GM18502 (cell line): ENCODE measurements around the gene RAD9B.

Source experiments
- ATAC-seq: cut with Tn5 transposase; IDR thresholded peaks from one replicate; pipeline ENCODE4 v1.9.1; 2021; ENCODE audit warnings: mild to moderate bottlenecking; ENCODE audit not compliant: unreplicated experiment, poor library complexity

Gene RAD9B

DNA sequence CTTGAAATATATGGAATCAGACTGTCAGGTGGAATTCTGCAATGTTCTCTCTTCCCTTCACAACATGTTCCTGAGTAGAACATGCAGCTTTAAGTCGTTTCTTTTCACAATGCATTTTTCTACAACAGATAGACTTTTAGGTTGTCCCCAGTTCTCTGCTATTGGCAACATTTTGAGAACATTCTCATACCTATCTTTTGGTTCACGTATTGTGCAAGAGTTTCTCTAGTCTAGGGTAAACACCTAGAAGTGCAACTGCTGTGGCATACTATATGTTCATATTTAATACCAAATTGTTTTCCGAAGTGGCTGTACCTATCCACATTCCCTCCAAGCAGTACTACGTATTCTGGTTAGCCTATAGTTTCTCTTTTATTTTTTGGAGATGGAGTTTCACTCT, 48.9 kb downstream of the RAD9B start:
- no peak for ATAC-seq
